Left renal pelvis (tissue), 4 donors: ENCODE measurements around the gene KISS1. TPM values are rescaled to one million over a fixed set of nuclear protein-coding genes. Genes with fewer than 3 reads are reported as not detected.

Source experiments
- DNase-seq, 4 donors: peaks; one replicate each; pipeline ENCODE4 v3.0.0-alpha.2; 2013; ENCODE audit warnings: low read depth in 4 of 4, low spot score in 3 of 4
- polyA plus RNA-seq, 4 donors: library from polyadenylated mRNA; unstranded; fragments of 120-200 nt; gene quantifications; one replicate each; pipeline ENCODE4 v1.2.1, GENCODE V29; 2013; ENCODE audit not compliant: insufficient read length in 4 of 4

Gene KISS1
- polyA plus RNA-seq, 4 donors: 0.40 to 1.4 TPM; not detected in 2

DNA sequence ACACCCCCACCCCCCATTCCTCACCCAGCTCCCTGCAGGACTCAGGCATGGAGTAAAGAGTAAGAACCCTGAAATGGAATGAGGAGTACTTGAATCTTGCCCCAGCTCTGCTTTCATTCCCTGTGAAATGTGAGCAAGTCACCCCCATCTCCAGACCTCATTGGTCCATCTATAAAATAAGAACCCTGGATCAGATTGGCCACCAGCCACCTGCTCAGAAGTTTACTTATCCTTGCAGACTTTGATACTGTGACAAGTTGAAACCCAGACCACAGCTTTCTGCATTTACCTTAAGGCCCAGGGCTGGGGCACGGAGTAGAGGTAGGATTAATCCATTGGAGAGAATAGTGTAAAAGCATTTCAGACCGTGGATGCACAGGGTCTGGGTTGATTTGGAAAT, 2.2 kb downstream of the KISS1 start:
- DNase-seq: no peak

DNA sequence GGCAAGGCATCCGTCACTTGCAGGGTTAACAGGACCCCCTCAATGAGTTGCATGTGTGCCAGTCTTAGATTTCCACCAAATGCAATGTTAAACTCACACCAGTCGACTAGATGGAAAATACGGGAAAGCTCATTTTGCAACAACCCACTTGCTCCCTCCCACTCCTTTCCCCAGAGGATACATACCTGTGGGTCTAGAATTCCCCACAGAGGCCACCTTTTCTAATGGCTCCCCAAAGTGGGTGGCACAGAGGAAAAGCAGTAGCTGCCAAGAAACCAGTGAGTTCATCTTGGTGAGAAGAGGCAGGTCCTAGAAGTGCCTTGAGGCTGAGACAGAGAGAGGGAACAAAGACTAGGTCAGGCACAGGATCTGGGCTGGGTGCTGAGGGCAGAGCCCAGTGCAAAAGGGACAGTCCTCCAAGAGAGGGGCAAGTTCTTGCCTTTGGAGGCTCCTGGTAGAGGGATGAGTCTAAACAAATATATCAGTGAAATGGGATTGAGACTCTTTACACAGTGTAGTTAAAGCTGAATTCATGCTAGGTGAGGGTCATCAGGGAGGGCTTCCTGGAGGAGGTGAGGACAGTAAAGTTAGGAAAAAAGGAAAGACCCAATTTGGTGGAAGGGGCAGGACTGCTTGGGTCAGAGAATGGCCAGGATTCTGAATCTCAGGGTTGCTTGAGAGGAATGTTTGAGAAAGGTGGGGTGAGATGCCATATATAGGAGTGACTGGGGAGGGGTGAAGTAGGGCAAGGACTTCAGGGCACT, 3.5 kb downstream of the KISS1 start:
- DNase-seq: no peak

DNA sequence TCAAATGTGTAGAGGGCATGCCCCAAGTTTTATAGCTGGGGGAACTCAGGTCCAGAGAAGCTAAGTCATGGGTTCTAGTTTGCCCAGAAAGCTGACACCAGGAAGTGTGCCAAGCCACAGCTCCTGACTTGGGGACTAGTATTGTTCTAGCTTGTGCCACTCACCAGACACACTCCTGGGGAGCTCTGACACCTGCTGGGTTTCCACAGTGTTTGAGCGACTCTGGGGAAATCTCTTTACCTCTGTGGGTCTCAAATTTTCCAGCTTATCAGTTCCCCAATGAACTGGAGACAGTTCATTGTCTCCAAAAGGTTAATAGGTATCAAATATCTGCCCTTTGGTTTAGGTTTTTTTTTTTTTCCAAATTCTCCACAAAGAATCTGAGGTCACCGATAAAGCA, 4.2 kb downstream of the KISS1 start:
- DNase-seq: no peak

DNA sequence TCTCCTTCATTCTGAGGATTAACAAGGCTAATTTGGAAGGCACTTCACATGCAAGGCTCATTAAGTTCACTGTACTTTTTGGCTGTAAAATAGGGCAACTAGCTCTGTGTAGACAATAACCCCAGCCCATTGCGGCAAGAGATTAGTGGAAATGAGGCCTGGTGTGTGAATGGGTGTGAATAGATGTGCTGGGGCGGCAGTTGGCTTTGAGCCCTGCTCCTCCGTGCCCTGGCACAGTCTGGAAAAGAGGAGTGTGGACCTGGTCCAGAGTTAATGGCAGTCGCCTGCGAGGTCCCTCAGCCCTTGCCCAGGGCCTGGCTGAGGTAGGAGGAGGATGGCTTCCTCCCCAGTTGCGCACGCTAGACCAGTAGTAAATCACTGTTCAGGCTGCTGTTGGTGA, 4.8 kb downstream of the KISS1 start:
- no peak for DNase-seq

DNA sequence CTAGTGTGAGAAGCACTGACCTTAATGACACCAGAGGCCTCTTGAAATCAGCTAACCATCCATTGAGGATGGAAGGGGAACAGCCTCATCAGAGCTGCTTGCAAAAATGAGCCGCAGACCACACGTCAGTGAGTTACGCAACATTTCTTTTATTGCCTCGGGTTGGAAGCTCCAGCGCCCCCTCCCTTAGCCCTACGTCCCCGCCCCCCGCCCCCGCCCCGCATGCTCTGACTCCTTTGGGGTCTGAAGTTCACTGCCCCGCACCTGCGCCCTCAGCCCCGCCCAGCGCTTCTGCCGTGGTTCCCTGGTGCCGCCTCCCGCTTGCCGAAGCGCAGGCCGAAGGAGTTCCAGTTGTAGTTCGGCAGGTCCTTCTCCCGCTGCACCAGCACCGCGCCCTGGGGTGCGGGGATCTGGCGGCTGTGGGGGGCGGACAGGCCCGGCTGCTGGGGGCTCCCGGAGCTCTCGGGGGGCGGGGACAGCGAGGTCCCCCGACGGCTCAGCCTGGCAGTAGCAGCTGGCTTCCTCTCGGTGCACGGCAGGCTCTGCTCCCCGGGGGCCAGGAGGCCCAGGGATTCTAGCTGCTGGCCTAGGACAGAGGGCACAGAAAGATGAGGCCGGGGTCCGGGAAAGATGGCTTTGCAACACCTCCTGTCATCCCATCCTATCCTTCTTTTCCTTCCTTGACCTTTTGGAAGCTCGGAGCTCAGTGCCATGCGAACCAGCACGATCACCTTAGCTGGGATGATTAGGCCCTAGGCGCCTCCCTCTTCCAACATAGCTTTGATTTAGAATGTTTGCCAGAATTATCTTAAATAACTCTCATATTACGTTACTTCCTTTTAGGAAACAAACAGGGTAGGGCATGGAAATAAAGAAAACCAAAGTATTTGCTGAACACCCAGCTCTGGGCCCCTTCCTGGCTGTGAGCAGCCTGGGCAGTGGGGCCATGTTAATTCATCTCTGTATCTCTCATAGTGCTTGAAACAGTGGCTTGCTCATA, 5.8 kb downstream of the KISS1 start:
- no peak for DNase-seq

DNA sequence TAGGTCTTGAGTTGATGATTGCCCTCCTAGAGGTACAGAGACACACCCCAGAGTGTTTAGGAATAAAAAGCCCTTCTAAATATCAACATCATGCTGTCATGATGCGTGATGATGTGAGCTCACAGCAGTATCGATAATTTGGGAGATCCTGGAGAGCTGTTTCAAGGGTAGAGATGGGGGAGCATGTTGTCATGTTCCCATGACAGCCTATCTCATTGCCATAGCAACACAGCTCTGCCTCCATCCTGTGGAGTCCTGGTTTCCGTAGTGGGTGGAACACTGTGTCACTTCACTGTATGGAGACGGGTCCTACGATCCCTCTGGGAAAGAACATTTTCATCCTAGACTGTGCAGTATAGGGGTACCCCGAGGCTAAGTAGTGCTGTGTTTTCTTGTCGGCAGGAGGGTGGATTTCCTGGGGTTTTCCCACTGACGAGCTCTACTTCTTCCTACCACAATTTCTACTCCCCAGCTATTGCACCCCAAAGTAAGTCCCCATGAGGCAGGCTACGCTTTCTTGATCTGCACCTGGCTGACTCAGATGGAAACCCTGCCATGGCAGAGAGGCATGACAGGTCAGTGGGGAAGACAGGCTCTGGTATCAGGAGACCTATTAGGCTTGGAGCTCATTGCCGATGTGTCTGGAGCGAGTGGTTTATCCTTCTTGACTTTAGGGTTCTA, 7.2 kb downstream of the KISS1 start:
- no peak for DNase-seq

DNA sequence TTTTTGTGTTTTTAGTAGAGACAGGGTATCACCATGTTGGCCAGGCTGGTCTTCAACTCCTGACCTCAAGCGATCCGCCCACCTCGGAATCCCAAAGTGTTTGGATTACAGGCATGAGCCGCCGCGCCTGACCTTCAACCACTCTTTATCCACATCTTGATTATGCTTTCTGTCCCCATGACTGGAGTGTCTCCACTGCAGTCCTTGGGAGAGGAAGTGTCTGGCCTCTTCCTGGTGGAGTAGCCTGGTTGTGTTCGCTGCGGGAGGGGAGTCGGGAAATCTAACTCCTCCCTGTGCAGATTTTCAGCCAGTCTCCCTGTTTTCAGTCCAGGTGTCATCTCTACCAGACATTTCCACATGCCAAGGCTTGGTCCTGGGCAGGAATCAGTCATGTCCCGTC, 9.7 kb downstream of the KISS1 start:
- DNase-seq: no peak

DNA sequence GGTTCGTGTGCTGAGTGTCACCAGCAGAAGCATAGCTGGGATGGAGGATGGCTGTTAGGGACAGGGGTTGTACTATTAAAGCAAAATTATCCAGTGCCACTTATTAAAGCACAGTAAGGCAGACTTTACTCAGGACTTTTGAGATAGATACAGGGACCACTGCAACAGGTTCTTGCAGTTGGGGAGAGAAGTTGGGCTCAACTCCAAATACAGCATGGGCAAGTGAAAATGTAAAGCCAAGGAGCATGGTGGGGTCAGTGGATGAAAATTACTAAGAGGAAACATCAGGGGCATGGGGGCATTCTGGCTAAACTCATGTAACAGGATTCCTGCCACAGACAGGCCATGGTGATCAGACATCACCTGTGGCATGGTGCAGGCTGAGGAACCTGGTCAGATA, 15.2 kb downstream of the KISS1 start:
- DNase-seq: no peak

DNA sequence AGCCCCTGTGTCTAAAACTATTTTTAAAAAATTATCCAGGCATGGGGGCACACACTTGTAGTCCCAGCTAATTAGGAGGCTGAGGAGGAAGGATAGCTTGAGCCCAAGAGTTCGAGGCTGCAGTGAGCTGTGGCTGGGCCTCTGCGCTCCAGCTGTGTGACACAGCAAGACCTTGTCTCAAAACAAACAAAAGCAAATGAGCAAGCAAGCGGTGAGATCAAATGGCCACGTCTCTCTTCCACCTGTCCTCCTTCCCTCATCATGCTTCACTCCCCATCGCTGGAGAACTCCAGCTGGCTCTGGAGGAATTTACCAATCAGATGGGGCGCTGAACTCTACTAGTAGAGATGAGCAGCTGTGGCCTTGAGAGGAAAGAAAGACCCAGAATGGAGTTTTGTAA, 16.2 kb downstream of the KISS1 start:
- no peak for DNase-seq

DNA sequence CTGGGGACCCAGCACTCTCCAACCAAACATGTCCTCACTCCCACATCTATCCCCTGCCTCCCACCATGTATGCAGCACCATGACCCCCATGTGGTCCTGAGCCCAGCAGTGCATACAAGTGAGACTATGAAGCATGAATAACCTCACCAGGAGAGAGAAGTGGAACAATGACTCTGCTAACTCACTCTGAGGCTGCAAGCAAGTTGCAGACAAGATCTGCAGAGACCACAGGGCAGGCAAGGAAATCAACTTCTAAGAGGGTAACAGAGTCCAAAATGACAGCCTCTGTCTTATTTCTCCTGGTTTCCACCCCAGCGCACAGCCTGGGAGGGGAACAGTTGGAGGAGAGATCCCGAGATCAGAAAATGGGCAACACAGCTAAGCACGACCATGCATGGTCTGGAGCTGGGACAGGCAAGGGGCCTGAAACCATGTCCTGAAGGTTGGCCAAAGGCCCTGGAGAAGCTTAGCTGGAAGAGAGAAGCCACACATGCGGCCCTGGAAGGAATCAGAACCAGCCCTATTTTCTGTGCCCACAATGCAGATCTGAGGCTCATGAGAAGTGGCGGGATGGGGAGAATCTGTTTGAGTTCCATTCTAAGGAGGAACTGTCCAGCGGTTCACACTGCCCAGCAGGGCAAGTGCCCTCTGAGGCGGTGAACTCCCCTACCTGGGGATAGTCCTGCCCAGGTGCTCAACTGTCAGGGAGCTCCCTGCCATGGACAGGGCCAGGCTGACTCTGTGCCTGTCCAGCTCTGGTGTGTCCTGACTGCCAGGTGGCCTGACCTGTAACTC, 17.6 kb downstream of the KISS1 start:
- no peak for DNase-seq

DNA sequence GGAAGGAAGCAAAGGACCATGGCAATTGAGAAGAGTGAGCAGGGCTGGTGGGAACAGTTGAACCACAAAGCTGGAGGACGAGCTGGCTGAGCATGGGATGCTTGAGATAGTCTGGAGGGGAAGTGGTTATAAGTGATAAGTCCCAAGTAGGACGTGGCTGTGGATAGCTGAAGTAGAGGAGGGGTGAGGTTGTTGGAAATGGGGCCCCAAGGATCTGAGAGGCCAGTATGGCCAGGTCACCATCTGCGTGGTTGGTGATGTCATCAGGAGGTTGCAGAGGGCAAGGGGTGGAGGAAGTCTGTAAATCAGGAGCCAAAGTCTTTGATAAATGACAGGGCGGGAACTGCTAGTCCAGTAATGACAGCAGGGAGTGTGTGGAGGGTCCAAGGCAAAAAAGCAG, 19.2 kb downstream of the KISS1 start:
- DNase-seq: no peak

DNA sequence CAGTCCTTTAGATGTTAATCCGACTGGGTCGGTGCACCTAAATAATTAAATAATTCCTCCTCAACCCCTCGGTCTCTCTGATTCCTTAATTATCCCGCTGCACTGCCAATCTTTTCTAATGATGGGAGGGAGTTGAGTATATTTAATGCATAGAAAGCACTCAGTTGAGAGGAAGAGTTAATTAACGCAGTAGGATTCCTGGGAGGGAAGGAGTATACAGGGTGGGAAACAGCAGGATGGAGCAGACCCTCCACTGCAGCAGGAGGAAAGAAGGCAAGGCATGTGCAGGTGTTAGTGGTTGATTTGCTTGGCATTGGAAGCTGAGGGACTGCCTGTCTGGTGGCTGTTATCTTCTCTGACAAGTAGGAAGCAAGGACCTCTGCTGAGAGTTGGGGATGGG, 20.2 kb downstream of the KISS1 start:
- DNase-seq: no peak

DNA sequence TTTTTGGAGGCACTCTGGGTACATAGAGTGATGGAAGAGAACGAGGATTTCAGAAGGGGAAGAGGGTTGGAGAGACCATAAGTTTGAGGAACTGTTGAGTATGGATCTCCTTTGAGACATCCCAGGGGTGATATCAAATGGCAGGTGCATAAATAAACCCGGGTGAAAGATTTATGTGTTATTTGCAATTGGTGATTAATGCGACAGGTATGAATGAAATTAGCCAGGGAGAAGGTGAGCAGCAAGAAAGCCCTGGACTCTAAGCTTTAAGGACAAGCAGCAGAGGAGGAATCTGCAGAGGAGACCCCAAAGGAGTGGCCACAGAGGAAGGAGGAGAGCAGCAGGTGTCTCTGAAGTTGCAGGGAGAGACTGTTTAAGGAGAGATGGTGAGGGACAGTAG, 21.3 kb downstream of the KISS1 start:
- DNase-seq: no peak

DNA sequence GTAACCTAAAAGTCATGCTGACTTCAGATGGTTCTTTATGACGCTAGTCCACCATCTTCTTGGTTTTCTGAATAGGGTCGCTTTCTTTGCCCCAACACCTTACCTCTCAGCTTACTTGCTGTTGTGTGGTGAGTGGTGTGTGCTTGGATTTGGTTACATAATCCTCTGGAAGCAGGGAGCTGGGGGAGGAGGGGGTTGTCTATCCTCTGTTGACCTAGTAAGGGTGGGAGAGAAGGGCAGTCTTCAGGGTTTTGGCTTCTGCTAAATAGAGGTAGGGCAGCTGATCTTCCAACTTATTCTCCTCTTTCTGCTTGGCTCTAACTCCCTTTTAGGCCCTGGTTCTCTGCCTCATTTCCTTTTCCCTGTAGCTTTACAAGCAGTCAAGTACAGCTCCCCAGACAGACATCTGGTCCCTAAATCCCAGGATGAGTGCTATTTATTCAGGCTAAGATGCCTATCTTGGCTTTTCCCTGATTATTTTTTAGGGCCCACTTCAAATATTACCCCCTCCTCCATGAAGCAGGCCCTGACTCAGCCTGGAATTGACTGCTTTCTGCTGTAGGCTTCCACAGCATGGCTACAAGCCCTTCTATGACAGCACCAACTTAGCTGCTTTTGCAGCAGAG, 23.8 kb downstream of the KISS1 start:
- DNase-seq: no peak

DNA sequence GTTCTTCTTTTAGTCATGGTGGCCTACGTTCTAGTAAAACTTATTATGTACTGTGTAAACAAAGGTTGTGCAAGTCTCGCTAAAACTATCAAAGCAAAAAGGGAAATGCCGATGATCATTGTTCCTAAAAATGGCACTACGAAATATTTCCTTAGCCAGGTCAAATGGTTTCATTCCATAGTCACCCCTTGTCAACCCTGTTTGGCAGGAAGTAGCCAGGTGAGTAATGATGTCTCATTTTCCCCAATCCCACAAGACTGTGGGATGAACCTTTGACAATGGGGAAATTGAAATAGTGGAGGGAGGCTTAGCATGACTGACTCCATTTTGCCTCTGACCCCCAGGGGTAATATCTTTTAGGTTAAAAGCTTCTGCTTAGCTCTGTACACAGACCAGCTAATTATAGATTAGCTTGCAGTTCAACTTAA, 24.5 kb downstream of the KISS1 start:
- DNase-seq: no peak

DNA sequence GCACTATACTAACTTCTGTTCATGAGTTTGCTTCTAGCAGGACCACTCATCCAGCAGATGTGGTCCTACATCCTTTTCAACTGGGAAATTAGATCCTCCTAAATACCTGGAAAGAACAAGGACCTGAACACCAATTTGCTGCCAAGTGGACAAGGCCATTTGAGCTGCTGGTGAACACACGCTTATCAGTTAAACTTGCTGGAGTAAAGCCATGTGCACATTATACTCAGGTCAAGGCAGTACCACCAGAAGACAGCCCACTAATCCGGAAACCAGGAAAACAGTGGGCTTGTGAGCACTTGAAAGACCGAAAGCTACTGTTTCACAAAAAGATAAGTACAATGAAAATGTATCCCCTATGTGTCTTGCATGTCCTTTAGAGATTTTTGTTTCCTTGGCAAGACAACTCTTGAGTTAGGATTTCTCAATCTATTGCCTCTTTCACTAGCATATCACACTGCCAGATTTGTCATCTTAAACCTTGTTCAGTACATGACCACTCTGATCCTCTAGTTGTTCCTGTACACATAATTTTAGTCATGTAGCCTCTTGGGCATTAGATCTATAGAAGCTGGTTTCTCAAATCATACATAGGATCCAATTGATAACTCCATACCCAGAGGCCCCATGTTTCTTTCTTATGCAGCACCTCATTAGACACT, 25.7 kb downstream of the KISS1 start:
- DNase-seq: no peak

DNA sequence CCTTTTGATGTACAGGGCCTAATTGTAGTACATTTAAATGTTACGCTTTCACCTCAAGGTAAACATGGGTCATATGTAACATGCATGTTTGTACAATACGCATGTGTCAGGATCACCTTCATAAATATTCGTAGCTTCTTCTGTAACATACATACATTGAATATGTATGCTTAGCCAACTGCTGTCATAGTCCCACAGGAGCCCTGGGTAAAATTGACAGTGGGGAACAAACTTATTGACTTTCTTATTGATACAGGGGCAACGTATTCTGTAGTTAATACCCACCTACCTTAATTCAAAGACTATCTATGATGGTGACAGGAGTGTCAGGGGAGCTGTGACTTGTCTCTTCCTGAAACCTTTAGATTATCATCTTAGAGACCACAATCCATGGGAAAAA, 26.4 kb downstream of the KISS1 start:
- DNase-seq: no peak

DNA sequence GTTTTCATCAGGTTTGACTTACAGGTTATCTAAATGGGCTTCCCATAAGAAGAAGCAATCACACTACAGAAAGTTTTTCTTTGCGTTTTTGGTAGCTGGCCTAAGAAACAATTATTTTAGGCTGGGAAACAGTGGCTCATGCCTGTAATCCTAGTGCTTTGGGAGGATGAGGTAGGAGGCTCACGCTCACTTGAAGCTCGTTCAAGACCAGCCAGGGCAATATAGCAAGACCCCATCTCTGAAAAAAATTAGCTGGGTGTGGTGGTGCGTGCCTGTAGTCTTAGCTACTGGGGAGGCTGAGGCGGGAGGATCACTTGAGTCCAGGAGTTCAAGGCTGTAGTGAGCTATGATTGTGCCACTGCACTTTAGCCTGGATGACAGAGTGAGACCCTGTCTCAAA, 28.6 kb downstream of the KISS1 start:
- no peak for DNase-seq

DNA sequence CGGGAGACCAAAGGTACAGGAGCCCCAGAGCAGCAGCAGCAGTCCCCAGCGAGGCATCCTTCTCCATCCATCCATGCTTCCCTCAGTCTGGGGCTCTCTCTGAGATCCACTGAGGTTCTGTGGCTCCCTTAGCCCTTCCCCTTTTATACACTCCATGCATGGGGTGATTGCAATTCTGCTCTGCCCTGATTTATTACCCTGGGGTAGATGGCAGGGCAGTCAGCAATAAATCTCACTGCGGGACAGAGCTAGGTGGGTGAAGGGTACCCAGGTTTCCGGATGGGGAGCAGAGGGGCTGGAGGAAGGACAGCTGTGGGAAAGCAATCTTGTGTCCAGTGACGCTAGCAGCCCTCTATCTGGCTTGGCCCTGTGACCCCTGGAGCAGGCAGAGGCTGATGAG, 30.1 kb downstream of the KISS1 start, which contains the start of gene REN:
REN (minus strand) TSS at position 119 of the 400 bp plus-strand sequence; CDS start at position 75, 44 bp downstream.
- no peak for DNase-seq
